Measurements from ENCODE around the gene CUL5. TPM values are rescaled to one million over a fixed set of nuclear protein-coding genes. Genes with fewer than 3 reads are reported as not detected.

The CUL5 gene
- total and polyA plus RNA-seq, 2 of the 8 experiments (the other 6 are each of a cell fraction or from before 2014, with no cell fraction given), result 4.9 to 31.8 TPM

DNA sequence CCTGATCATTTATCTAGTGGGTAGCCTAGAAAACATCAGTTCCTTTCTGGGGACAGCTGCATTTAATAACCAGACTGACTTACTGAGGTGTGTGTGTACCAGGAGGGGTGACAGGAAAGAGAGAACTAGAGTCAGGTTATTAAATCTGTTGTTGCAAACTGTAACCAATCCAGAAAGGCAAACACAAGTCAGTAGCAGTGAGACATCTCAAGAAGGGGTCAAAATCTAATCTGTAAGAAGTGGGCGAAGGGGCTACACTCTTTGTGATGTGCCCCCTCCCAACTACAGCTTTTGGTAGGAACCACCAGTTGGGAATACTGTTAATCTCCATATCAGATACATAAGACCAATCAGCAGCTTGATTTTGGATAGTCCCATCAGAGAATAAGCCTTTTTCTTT lies 26.3 kb downstream of the CUL5 start:
- Histone ChIP-seq H3K9me3 (ENCODE audit: insufficient read depth in 2 of 2, low read depth in 1 of 2, low read length in 1 of 2) (no peaks in the 10 kb centered on the region), H3K27ac (ENCODE audit: low read depth, low read length) (no peak overlapping the region), H2AK5ac (ENCODE audit: low read depth, low read length) (no peak overlapping the region), H3K4ac (replicated peaks; ENCODE audit: insufficient read length, low read depth, low read length) (no peak overlapping the region), H3K36me3 (ENCODE audit: control insufficient read depth in 2 of 4, insufficient read depth in 4 of 4, low read length in 3 of 4) (peaks cover 0 to 21% (median 6%) of the 10 kb centered on the region in 4 experiments; a peak in 5 of 8 replicates), H4K5ac (ENCODE audit: insufficient read length, low read depth, low read length) (no peak overlapping the region), H2BK12ac (ENCODE audit: low read depth, low read length) (no peak overlapping the region), H3K27me3 (replicated peaks in 1 of 4; ENCODE audit: control insufficient read depth in 3 of 4, extremely low read depth in 1 of 4, insufficient read depth in 3 of 4, low read length in 3 of 4) (no peaks in the 10 kb centered on the region), H3K56ac (replicated peaks; ENCODE audit: insufficient read length, low read depth, low read length) (no peak overlapping the region), H3K79me2 (ENCODE audit: control insufficient read depth in 1 of 2, insufficient read depth in 2 of 2, low read length in 2 of 2) (peaks cover 0 to 32% of the 10 kb centered on the region in 2 experiments; a peak in 3 of 4 replicates), H3K4me3 (ENCODE audit: extremely low read depth in 1 of 4, insufficient read depth in 2 of 4, low read depth in 3 of 4, low read length in 4 of 4) (no peak overlapping the region), H3K4me2 (ENCODE audit: insufficient read depth in 1 of 2, low read depth in 2 of 2, low read length in 2 of 2) (no peak overlapping the region), H3K79me1 (ENCODE audit: low read depth, low read length) (no peaks in the 10 kb centered on the region; the same call in 1 of the 2 replicates), H3K14ac (ENCODE audit: insufficient read length) (no peak overlapping the region), H2BK15ac (ENCODE audit: low read length) (no peak overlapping the region), H4K8ac (ENCODE audit: extremely low read depth, insufficient read depth, low read length) (no peak overlapping the region), H3K18ac (ENCODE audit: extremely low read depth, low read length) (no peak overlapping the region), H2AFZ (ENCODE audit: low read length) (no peak overlapping the region), H2BK20ac (ENCODE audit: low read length) (no peak overlapping the region), H2BK5ac (ENCODE audit: low read depth, low read length) (no peak overlapping the region), H3K23ac (ENCODE audit: insufficient read length) (no peak overlapping the region), H3K9ac (replicated peaks in 1 of 4; ENCODE audit: extremely low read depth in 1 of 4, low read depth in 3 of 4, low read length in 3 of 4) (no peak overlapping the region), H3K4me1 (replicated peaks in 1 of 4; ENCODE audit: control insufficient read depth in 3 of 4, insufficient read depth in 4 of 4, low read length in 3 of 4) (peaks cover 0 to 4% (median 1%) of the 10 kb centered on the region in 4 experiments; a peak in 2 of 7 replicates), H4K20me1 (replicated peaks in 1 of 2; ENCODE audit: control insufficient read depth in 1 of 2, insufficient read depth in 2 of 2, low read length in 2 of 2) (no peaks in the 10 kb centered on the region), H2BK120ac (replicated peaks; ENCODE audit: low read depth, low read length) (no peak overlapping the region), H3K23me2 (ENCODE audit: low read depth, low read length) (no peaks in the 10 kb centered on the region), H4K91ac (replicated peaks; ENCODE audit: insufficient read length, low read length) (no peak overlapping the region)
- no peak for DNase-seq (ENCODE audit: low read depth in 1 of 2, low spot score in 2 of 2)
- CTCF ChIA-PET (ENCODE audit: partially characterized antibody), result interaction anchor here (1.1 to 3.6 kb wide), 3 partner anchors 9 to 83 kb away, joined by 3 to 16 read pairs (median 3); partner anchors contain the start of gene CUL5
- POLR2A ChIA-PET (ENCODE audit: partially characterized antibody), result interaction anchor here (1.1 kb wide), 2 partner anchors 26 kb away, joined by 3 to 5 read pairs; partner anchors contain the start of gene CUL5
- WGBS, 2 experiments (ENCODE audit: extremely low coverage in 1 of 2, insufficient coverage in 1 of 2, insufficient read length in 1 of 2, insufficient replicate concordance in 2 of 2, low coverage in 1 of 2, low lambda C conversion rate in 2 of 2, missing lambda C conversion rate in 1 of 2), result 90% methylated on average over 1 of the region's 1 CpG; no CpG with 5 or more reads in 1 of the 2 experiments
- FAIRE-seq, result no peak
- TF ChIP-seq SAP30 (IDR thresholded peaks at IDR 0.05; ENCODE audit: insufficient read depth, insufficient replicate concordance, low read length) (no peak), GABPA (IDR thresholded peaks at IDR 0.05; ENCODE audit: borderline replicate concordance, insufficient read depth, low read length) (no peak), SUZ12 (IDR thresholded peaks at IDR 0.05; ENCODE audit: low read length) (no peak), HDAC2 (IDR thresholded peaks at IDR 0.05; ENCODE audit: borderline replicate concordance in 1 of 2, low read depth in 2 of 2, low read length in 2 of 2) (no peak)
